Measurements from ENCODE around the gene OSBPL7.

The OSBPL7 gene

DNA sequence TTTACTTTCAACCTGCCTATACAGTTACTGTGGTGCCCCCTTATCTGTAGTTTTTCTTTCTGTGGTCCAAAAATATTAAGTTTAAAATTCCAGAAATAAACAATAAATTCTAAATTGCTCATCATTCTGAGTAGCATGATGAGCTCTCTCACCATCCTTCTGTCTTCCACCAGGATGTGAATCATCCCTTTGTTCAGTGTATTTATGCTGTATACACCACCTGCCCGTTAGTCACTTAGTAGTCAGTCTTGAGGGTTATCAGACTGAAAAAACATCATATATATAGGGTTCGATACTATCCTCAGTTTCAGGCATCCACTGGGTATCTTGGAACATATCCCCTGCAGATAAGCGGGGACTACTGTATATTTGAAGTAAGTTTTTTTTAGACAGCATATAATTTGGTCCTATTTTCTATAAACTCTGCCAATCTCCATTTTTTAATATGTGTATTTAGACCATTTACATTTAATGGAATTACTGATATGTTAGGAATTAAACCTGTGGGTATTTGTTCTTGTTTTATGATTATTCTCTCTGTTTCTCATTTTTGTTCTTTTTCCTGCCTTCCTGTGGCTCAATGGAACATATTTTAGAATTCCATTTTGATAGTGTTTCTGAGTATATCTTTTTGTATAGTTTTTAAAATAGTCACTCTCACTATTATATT, 57.5 kb downstream of the OSBPL7 start:
- DNase-seq (ENCODE audit: low spot score): no peak

DNA sequence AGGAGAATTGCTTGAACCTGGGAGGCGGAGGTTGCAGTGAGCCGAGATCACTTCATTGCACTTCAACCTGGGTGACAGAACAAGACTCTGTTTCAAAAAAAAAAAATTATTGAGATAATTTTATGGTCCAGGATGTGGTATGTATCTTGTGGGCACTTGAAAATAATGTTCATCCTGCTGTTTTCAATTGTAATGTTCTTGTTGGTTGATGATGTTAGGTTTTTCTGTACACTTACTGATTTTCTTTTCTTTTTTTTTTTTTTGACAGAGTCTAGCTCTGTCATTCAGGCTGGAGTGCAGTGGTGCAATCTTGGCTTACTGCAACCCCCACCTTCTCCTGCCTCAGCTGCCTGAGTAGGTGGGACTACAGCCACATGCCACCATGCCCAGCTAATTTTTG, 58.9 kb downstream of the OSBPL7 start:
- DNase-seq (ENCODE audit: low spot score): no peak

DNA sequence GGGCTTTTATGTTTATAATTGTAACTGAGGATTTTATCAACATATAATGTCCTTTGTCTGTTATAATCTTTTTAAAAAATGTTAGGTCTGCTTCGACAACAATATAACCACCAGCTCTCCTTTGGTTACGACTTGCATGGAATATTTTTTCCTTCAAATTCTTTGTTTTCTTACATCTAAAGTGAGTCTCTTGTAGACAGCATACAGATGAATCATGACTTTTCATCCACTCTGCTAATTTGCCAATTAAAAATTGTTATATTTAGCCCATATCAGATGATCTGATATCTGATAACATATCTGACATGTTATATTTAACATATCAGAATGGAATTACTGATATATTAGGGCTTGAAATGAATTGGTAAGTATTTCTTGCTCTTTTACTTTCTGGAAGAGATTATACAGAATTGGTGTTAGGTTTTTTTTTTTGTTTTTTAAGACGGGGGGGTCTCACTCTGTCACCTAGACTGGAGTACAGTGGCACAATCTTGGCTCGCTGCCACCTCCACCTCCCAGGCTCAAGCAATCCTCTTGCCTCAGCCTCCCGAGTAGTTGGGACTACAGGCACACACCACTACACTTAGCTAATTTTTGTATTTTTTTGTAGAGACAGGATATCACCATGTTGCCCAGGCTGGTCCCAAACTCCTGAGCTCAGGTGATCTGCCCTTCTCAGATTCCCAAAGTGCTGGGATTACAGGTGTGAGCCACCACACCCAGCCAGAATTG, 61.0 kb downstream of the OSBPL7 start:
- no peak for DNase-seq (ENCODE audit: low spot score)

DNA sequence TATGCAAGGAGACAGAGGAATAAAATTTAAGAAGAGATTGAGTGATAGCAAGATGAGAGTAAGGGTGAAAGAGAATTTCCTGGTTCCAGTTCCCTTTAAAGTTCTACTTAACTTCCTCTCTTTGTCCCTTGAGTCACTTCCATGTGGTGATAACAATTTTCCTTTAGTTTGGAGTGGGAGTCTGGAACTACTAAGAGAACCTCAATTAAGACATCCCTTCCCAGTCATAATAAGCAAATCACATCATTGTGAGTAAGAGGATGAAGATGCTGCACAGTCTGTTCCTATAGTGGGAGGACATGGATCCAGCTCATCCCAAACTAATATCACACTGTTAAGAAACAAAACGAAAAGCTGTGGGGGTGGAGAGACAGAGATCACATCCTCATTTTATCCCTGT, 64.2 kb downstream of the OSBPL7 start:
- DNase-seq (ENCODE audit: low spot score): no peak

All from hematopoietic multipotent progenitor cell treated with erythropoietin and hydrocortisone succinate and interleukin-3 and kit ligand, for 17 days (in vitro differentiated cells).